Choroid plexus epithelial cell (primary cell): ENCODE results near the gene INHBE.
"Not testable (repeated sequence)": the region's sequence is repeated elsewhere in the genome, so short reads cannot be mapped to it uniquely, and the experiment has no call there.

Experiments used
- DNase-seq: peaks from one replicate; pipeline ENCODE4 v3.0.0-alpha.2; 2010; ENCODE audit warnings: low read depth
- H3K4me3 ChIP-seq: 2 replicates; pipeline ENCODE4 v1.5.1; 2011; ENCODE audit warnings: low read depth, mild to moderate bottlenecking, control low read depth, low read length, moderate library complexity
- TF ChIP-seq, protein P1 (sequence below): conservative IDR thresholded peaks from 2 replicates; pipeline ENCODE4 v1.5.1; 2011; ENCODE audit warnings: low read depth, mild to moderate bottlenecking, control low read depth, inconsistent platforms, low read length, moderate library complexity

INHBE gene

GRCh38 chr12:57500213-57500612 is 45.1 kb downstream of the INHBE start:
- H3K4me3 ChIP-seq = no peak overlapping the region
- TF ChIP-seq, protein P1, sequence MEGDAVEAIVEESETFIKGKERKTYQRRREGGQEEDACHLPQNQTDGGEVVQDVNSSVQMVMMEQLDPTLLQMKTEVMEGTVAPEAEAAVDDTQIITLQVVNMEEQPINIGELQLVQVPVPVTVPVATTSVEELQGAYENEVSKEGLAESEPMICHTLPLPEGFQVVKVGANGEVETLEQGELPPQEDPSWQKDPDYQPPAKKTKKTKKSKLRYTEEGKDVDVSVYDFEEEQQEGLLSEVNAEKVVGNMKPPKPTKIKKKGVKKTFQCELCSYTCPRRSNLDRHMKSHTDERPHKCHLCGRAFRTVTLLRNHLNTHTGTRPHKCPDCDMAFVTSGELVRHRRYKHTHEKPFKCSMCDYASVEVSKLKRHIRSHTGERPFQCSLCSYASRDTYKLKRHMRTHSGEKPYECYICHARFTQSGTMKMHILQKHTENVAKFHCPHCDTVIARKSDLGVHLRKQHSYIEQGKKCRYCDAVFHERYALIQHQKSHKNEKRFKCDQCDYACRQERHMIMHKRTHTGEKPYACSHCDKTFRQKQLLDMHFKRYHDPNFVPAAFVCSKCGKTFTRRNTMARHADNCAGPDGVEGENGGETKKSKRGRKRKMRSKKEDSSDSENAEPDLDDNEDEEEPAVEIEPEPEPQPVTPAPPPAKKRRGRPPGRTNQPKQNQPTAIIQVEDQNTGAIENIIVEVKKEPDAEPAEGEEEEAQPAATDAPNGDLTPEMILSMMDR = no peak
- no peak for DNase-seq

- H3K4me3 ChIP-seq, DNase-seq: not testable (repeated sequence)
Observed at GRCh38 chr12:57502311-57502969, 47.3 kb downstream of the INHBE start.

DNA sequence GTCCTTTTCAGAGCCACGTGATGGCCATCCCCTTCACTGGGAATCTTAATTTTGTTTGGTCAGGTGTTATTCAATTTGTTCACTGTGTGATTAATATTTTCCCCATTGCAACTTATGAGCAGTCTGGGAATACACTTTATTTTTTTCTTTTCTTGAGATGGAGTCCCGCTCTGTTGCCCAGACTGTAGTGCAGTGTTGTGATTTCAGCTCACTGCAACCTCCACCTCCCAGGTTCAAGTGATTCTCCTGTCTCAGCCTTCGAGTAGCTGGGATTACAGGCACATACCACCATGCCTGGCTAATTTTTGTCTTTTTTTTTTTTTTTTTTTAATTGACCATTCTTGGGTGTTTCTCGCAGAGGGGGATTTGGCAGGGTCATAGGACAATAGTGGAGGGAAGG is 51.4 kb downstream of the INHBE start:
- DNase-seq, H3K4me3 ChIP-seq: not testable (repeated sequence)
